NCI-H526 (cell line): Measurements from ENCODE around the gene GP1BB.

Experiments used
- DNase-seq, 2 experiments: peaks; one replicate each; lab custom pipeline; 2025; lab: John Stamatoyannopoulos, UW

Gene GP1BB

DNA sequence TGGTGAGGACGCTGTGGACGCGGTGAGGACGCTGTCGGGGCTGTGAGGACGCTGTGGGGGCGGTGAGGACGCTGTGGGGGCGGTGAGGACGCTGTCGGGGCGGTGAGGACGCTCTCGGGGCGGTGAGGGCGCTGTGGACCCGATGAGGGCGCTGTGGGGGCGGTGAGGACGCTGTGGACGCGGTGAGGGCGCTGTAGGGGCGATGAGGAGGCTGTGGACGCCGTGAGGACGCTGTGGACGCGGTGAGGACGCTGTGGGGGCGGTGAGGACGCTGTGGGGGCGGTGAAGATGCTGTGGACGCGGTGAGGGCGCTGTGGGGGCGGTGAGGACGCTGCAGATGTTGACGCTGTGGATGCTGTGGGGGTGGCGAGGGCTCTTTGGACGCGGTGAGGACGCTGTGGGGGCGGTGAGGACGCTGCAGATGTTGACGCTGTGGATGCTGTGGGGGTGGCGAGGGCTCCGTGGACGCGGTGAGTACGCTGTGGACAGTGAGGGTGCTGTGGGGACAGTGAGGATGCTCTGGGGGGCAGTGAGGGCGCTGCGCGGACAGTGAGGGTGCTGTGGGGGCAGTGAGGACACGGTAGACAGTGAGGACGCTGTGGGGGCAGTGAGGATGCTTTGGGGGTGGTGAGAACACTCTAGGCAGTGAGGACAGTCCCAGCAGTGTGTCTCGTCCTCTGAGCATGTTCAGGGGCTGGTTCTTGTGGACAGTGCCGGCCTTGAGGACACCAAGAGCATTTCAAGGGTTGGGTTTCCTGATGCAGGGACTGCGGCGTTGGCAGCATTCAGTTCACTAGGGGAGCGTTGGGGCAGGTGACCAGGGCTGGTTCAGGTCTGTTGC is 4.2 kb downstream of the GP1BB start:
- no peak for DNase-seq

DNA sequence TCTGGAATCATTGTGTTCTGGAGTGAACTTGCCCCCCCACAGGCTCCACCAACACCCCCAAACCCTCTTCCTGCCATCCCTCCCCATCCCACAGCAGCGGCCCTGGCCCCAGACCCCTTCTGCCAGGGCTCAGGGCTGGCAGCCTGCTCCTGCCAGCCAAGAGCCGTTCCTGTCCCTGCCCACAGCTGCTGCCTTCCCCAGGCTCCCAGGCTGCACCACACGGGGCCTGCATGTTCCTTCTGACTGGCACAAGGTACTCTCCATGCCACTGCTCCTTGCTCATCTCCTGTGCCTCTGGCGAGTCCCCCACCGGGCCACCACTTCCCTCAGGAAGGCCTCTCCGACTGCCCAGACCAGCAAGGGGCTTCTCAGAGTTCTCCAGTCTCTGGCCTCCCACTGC is 4.9 kb downstream of the GP1BB start:
- no peak for DNase-seq

DNA sequence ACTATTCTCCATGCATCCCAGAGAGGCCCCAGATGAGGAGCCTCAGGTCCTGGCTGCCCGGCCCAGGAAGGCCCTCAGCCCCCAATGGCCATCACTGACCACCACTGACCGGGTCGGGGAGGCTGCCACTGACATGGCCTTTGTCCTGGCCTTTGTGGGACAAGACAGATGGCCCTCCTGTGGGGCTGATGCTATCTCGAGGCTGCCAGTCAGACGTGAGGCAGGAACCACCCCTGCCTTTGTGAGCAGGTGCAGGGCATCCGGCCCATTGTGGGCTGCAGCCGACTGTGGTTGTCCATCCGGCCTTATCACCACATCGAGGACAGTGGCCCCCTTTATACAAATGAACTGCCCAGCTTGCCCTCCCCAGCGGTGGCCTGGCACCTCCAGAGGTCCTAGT is 5.5 kb downstream of the GP1BB start:
- DNase-seq: no peak

DNA sequence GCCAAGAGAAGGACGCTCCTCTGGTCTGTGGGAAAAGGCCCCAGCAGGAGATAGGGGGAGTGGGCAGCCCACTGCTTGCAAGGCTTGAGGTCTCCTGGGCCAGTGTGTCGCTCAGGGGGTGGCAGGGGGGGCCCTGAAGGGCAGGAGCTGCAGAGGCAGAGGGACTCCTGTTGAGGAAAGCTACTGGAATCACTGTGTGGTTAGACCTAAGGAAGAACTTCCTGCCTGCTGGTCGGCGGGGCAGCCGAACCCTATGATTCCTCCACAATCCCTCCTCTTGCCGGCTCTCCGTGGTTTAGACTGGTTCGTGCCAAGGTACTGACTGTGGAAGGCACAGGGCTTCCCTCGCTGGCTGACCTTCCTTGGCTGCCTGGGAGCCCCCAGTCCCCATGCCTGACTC is 6.2 kb downstream of the GP1BB start:
- DNase-seq: no peak

DNA sequence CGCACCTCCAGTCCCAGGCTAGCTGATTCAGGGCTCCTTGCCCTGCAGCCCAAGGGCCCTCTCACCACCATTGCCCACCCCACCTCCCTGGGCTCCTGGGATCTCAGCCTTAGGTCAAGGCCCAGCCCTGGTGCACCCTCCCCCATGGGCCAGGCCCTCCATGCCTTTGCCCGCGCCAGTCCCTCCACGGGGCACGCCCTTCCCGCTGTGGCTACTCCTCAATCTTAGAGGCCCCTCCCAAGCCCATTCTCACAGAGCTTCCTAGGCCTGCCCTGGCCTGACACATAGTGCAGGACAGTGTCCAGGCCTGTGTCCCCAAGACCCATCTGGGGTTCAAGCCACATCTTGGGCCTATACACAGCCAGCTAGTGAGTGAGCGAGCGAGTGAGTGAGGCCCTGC is 6.9 kb downstream of the GP1BB start:
- no peak for DNase-seq

DNA sequence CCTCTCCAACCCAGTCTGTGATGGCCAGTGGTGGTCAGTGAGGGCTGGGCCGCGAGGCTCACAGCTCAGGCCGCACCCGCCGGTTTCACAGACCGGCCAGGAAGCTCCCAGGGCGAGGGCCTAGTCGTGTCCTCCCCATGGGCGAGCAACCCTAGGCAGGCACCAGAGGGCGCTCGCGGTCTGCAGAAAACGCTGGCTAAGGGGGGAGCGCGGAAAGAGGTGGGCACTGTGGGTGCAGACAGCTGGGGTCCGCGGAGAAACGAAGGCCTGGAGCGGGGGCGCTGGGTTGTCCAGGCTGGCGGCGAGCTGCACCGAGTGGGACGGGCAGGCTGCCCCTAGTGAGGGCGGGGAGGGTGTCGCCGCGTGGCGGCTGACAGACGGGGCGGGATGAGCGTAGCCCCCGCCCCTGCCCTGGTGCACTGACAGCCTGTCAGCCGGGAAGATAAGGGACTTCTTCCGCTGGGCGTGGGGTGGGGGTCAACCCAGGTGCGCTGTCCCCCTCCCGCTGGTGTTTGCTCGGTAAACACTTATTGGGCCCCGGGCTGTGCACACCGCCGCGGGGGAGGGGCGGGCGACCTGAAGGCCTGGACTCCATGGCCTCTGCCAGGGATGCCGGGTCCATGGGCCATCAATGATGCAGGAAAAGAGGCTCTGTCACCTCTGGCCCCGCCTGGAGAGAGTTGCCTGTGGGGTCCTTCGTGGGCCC is 7.5 kb downstream of the GP1BB start:
- peak; percentile 28 to 70 for DNase-seq

DNA sequence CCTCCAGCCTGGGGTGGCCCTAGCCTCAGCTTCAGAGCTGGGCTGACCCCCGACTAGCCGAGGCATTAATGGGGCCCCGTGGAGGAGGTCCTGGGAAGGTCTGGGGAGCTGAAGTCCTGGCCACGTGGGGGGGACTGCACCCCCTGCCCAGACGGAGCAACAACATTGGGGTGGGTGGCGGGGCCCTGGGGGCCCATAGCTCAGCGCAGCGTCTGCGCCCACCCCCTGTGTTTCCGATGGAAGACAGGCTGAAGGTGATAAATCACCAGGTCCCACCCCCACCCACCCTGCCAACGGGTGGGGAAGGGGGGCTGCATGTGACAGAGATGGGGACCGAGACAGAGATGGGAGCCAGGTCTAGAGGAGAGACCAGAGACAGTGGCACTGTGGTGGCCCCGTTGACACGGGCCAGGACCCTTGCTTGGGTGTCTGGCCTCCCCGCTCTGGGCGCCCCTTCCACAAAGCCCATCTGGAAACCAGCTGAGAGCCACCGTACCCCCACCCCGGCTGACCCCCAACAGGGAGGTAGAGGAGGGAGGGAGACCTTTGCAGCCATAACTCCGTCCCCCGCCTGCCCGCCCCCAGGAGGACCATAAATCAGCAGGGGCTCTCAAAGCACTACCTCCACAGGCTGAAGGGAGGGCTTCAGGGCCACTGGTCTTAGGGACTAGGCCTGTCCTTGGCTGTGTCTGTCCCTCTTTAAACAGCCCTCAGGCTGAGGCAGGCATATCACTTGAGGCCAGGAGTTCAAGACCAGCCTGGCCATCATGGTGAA is 8.2 kb downstream of the GP1BB start:
- no peak for DNase-seq

DNA sequence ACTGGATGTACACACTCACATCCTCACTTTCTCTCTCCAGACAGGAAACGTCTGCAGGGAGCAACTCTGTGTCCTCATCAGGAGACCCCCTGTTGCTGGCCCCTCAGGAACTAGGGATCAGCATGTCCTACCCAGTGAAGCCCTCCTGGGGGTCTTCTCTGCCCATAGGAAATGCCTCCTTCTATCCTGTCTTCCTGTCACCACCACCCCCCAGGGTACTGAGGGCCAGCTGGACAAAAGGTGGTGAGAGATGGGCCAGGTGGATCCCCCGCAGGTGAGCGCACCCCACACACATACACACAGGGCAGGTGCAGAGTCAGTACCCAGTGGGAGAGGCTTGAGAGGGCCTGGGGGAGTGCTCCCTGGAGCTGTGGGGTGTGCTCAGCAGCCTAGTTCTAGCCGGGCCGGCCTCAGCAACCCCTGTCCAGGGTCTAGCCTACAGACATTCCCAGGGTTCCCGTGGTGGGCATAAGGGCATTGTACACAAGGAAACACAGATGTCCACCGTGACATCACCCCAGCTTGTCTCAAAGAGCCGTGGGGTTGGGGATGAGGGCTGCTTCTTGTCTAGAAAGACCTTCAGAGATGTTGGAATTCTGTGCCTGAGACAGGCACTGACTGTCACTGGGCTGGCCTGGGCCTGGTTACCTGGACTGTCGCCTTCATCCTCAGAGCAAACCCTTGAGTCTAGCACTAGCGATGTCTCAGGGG is 9.2 kb downstream of the GP1BB start:
- DNase-seq: no peak

DNA sequence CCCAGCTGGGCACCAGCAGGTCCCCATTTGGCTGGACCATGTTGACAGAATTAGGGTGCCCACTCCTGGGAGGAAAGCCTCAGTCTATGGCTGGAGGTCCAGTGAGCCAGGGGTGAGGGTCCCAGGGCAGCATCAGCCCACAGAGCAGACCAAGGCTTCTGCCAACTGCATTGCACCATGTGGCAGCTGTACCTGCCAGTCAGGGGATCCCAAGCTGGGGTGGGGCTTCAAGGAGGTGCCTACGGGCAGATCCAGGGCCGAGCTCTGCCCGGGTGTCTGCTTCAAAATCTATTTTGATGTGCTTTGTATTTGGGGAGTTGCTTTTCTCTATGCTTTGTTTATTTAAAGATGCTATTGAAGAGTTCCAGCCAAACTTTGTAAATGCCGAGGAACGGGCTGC is 10.4 kb downstream of the GP1BB start:
- no peak for DNase-seq

DNA sequence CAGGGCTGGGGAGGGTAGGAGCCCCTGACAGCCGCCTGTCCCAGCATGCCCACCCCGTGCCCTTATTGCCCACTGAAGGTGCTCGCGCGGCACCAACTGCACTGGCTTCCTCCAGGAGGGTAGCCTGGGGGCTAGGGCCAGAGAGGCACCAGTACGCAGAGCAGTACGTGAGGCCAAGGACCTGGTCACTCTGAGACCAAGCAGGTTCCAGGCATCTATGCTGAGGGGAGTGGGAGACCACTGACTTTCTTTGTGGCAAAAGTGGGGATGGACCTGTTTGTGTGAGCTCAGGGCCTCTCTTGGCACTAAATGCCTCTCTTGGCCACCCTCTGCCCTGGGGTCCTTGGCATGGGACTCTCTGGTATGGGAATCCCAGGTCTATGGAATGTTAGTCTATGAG is 10.8 kb downstream of the GP1BB start:
- no peak for DNase-seq

DNA sequence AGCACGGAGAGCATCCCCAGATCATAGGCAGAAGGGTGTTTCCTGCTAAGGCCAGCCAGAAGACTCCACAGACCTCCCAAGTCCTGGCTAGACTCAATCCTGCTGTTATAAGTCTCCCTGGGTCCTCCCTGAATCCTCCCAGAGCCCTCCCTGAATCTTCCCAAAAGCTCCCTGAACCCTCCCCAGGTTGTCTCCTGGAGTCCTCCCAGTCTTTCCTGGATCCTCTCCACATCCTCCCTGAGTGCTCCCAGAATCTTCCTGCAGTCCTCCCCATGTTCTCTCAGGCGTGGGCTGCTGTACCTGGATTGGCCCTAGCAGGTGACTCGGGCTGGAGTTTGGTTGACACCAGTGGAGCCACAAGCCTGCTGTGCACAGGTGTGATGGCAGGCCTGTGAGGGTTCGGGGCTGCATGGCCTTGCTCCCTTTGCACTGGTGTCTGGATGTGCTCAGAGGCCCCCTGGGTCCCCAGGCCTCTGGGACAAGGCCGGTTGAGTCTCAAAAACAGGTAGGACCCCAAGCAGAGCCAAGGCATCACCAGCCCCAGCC is 11.6 kb downstream of the GP1BB start:
- DNase-seq: no peak

DNA sequence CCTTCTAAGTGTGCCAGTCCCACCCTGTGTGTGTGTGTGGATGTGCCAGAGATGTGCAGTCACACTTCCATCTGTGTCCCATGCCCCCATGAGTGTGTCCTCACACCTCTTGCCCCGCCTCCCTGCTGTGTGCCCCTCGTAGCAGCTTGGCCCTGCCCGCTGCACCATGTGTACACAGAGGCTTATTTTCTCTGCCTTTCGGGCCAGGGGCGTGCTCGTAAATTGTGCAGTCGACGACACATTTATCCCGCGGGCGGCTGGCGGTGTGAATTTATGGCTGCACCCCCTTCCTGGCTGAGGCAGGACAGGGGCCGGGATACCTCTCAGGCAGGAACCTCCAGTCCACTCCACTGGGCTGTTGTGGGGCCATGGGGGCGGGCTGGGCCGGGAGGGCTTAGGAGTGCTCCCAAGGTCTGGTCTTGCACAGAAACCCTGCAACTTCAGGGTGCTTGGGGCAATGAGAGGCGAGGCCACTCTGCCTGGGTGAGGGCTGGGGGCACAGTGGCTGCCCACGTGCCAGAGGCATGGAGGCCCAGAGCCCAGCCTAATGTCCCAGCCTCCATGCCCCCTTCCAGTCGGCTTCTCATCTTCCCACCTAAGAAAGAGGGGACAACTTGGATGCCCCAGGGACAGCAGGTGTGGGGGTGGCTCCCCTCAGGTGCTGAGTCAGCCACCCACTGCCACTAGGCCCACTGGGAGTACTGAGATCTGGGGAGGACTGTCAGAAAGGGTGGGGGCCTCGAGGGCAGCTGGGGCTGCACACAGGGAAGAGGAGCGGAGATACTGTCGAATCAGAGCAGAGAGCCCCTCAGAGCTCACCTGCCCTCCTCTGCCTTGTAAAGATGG is 12.5 kb downstream of the GP1BB start:
- no peak for DNase-seq

DNA sequence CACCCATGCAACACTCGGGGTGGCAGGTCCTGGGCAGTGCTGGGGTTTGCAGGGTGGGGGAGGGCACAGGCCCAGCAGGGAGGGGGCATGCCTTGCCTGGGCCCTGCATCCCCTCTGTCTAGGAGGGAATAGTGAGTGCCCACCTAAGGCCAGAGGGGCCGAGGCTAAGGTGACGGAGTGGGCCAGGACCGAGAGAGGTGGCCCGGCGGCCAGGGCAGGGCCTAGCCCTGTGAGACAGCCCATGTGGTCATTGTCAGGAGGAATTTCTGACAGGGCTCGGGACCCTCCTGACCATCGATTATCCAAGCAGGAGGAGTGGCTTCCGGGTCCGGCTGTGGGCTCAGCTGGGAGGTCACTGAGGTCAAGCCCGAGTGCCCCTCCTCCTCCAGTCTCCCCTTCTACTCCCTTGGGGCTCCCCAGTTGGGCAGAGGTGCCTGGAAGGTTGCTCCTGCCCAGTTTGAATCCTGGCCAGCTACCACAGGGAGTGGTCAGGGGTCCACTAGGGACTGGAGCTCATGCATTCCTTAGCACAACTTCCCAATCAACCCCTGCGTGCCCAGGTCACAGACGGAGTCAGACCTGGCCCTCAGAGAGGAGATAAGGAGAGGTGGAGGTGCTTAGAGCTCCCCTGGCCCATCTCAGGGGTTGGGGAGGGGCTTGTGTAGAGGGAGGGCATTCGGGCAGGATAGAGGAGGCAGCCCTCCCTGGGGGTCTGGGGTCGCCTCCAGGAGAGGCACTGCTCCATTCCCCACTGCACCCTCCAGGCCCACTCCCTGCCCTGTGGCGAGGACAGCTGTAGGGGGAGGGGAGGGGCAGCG is 14.7 kb downstream of the GP1BB start:
- DNase-seq: no peak

DNA sequence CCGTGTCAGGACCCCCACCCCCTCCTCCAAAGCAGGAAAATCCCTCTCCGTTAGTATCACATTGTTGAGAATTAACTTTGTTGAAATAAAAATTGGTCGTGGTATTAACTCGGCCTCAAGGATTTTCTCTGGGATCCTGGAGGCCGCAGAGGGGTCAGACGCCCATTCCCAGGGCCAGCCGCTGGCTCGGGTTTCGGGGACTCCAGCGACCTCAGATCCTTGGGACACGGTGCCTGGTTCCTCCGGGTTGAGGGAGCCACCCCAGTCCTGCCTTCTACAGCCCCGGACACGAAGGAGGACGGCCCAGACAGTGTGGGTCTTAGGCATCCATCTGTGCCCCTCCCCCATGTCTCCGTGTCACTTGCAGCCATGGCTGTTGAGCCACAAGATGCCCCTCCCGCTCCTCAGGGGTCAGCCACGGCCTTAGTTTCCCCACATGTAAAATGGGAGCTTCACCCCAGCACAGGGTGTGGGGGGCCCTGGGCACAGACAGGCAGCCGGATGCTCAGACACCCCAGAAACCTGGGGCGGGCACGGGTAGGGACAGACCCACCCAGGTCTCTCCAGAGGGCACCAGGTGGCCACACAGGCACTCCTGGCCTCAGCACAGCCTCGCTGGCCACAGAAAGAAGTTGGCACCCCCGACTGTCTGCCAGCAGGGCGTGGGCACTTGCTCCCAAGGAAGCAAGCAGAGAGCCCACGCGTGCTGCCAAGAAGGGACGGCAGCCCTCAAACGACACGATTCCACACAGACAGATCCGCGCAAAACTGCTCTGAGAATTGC is 15.5 kb downstream of the GP1BB start:
- no peak for DNase-seq

DNA sequence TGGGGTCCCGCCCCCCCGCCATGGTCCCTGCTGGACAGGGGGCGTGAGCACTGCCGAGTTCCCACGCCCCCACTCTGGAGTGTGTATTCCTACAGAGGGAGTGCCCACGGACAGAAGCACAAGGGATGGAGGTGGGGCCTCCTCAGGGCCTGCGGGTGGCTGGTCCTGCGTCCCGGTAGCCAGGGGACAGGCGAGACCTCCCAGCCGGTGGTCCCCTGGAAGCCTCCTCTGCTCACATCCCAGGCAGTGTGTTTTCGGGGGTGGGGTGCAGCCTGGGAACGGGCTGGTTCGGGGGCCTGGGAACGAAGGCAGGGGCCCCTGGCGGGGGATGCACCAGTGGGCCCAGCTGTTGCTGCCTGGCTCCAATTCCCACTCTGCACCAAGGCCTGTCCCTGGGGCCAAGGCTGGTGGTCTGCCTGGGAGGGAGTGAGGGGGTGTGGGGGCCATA is 16.1 kb downstream of the GP1BB start:
- no peak for DNase-seq

DNA sequence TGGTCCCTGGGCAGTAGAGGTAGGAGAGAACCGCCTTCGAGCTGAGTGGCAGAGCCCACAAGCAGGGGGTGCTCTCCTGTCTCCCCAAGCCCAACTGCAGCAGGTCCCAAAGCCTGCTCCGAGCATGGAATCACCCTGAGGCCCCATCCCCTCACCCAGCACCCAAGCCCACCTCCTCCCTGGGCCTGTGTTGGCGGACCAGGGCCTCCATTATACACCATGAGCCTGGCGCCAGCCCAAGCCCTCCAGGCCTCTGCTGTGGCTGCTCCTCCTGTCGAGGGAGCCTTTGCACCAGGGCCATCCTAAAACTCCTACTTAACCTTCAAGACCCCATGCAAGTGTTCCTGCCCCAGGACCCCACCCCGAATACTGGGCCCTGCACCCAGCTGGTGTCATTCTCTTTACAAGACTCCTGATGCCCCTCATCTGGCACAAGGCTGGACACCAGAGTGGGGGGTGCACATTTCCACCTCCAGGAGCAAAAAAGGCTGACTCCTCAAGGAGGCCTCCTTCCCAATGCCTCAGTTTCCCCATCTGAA is 16.6 kb downstream of the GP1BB start:
- DNase-seq: no peak

DNA sequence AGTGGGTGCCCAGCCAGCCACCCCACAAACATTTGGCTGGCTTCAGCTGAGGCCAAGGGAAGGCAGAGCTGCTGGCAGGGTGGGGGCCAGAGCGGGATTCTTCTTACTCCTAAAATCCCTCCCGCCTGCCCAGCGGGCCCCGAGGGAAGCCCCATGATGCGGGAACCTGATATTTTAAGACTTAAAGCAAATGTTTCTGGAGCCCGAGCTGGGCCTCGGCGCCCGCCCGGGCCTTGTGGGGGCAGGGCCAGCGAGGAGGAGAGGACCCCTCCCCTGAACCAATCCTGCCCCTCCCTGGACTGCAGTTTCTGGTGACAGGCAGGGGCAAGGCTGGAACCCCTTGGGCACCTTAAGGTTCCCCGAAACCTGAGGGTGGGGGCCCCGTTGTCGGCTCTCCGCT is 17.2 kb downstream of the GP1BB start:
- no peak for DNase-seq

DNA sequence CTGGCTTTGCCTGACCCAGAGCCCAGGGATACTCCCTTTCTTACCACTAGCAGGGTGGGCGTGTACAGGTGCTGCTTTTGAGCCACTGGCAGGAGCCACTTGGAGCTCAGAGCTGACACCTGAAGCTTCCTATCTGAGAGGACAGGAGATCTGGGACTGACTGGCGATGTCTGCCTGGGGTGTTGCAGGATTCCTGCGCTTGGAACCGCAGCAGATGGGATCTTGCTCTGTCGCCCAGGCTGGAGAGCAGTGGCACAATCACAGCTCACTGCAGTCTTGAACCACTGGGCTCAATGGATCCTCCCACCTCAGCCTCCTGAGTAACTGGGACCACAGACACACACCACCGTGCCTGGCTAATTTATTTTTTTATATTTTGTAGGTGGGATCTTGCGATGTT is 17.7 kb downstream of the GP1BB start:
- no peak for DNase-seq
